Liver (tissue), 9 donors: ENCODE data around the gene EXOC6B. TPM values are rescaled to one million over a fixed set of nuclear protein-coding genes. Genes with fewer than 3 reads are reported as not detected.

Source experiments
- DNase-seq: peaks from one replicate; pipeline ENCODE4 v3.0.0-alpha.2; 2017; ENCODE audit warnings: low spot score
- H3K27ac ChIP-seq, 2 donors: one replicate each; pipeline ENCODE4 v1.7.0; 2013; ENCODE audit warnings: inconsistent platforms in 2 of 2, low read length in 2 of 2, control low read depth in 1 of 2, low read depth in 1 of 2, mild to moderate bottlenecking in 1 of 2
- H3K27me3 ChIP-seq, 4 donors: one replicate each; pipeline versions ENCODE4 v1.6.1 to v1.7.0; 2013; ENCODE audit warnings: low read length in 3 of 4, inconsistent platforms in 1 of 4, mild to moderate bottlenecking in 1 of 4, moderate library complexity in 1 of 4; ENCODE audit not compliant: control insufficient read depth in 4 of 4, insufficient read depth in 4 of 4
- H3K36me3 ChIP-seq, 4 donors: one replicate each; pipeline versions ENCODE4 v1.6.1 to v1.7.0; 2013; ENCODE audit warnings: low read length in 3 of 4, mild to moderate bottlenecking in 3 of 4, low read depth in 1 of 4, moderate library complexity in 1 of 4; ENCODE audit not compliant: control insufficient read depth in 4 of 4, insufficient read depth in 3 of 4
- H3K4me1 ChIP-seq, 4 donors: one replicate each; pipeline versions ENCODE4 v1.6.1 to v1.7.0; 2013; ENCODE audit warnings: low read length in 3 of 4, mild to moderate bottlenecking in 3 of 4, moderate library complexity in 1 of 4; ENCODE audit not compliant: control insufficient read depth in 4 of 4, insufficient read depth in 4 of 4
- H3K4me3 ChIP-seq, 3 donors: one replicate each; pipeline versions ENCODE4 v1.6.1 to v1.7.0; 2013; ENCODE audit warnings: low read length in 3 of 3, control low read depth in 1 of 3, low read depth in 1 of 3, mild to moderate bottlenecking in 1 of 3
- H3K9ac ChIP-seq, 2 donors: one replicate each; pipeline ENCODE4 v1.7.0; 2013; ENCODE audit warnings: low read length in 2 of 2, mild to moderate bottlenecking in 2 of 2, moderate library complexity in 2 of 2, control low read depth in 1 of 2, low read depth in 1 of 2
- H3K9me3 ChIP-seq, 4 donors: one replicate each; pipeline versions ENCODE4 v1.6.1 to v1.7.0; 2013; ENCODE audit warnings: low read length in 3 of 4; ENCODE audit not compliant: control insufficient read depth in 4 of 4
- ATF3 ChIP-seq: IDR thresholded peaks from 2 replicates; pipeline ENCODE4 v1.6.1; 2016; ENCODE audit warnings: antibody characterized with exemption
- EGR1 ChIP-seq, 2 donors: IDR thresholded peaks; 2 replicates each; pipeline ENCODE4 v1.6.1; 2016 to 2018; ENCODE audit warnings: antibody characterized with exemption in 2 of 2, low read depth in 2 of 2
- FOXA1 ChIP-seq: IDR thresholded peaks from 2 replicates; pipeline ENCODE4 v1.6.1; 2016; ENCODE audit warnings: antibody characterized with exemption
- FOXA2 ChIP-seq: IDR thresholded peaks from 2 replicates; pipeline ENCODE4 v1.6.1; 2016; ENCODE audit warnings: antibody characterized with exemption
- HNF4A ChIP-seq, 2 donors: conservative IDR thresholded peaks; 2 replicates each; pipeline ENCODE4 v1.6.1; 2016; ENCODE audit warnings: antibody characterized with exemption in 2 of 2, mild to moderate bottlenecking in 2 of 2
- HNF4G ChIP-seq: IDR thresholded peaks from 2 replicates; pipeline ENCODE4 v1.6.1; 2016; ENCODE audit warnings: antibody characterized with exemption
- JUND ChIP-seq, 2 donors: IDR thresholded peaks; 2 replicates each; pipeline ENCODE4 v1.6.1; 2016; ENCODE audit warnings: antibody characterized with exemption in 2 of 2
- MAX ChIP-seq: IDR thresholded peaks from 2 replicates; pipeline ENCODE4 v1.6.1; 2016; ENCODE audit warnings: antibody characterized with exemption
- REST ChIP-seq: IDR thresholded peaks from 2 replicates; pipeline ENCODE4 v1.6.1; 2016; ENCODE audit warnings: antibody characterized with exemption, mild to moderate bottlenecking
- SP1 ChIP-seq: IDR thresholded peaks from 2 replicates; pipeline ENCODE4 v1.6.1; 2018; ENCODE audit warnings: antibody characterized with exemption, mild to moderate bottlenecking
- WGBS: extraction: QIAGEN DNeasy Blood & Tissue Kit; methylation state at CpG from one replicate; pipeline ENCODE4 v1.1.7; 2013; 5-methylcytosine and 5-hydroxymethylcytosine counted together
- polyA plus RNA-seq, 2 donors: library from polyadenylated mRNA; stranded (reverse) in 1 of 2; unstranded in 1 of 2; fragments of 200-250 nt in 1 of 2; fragments of >200 nt in 1 of 2; fragmentation: Nextera tagmentation in 1 of 2; extraction: Ambion mirVana in 1 of 2; gene quantifications; one replicate each; pipeline versions ENCODE4 v1.2.1 to v1.2.3, GENCODE V29; 2013 to 2015
- total RNA-seq, 2 donors: library from RNA; depleted of rRNA; stranded (reverse); fragments of >200 nt; gene quantifications; one replicate each; pipeline ENCODE4 v1.2.3, GENCODE V29; 2014
- TF ChIP-seq, protein P1 (sequence below): IDR thresholded peaks from 2 replicates; pipeline ENCODE4 v1.6.1; 2016; ENCODE audit warnings: antibody characterized with exemption
- donor health status: healthy.
- donor health status: healthy.
- donor health status: healthy.
- donor health status: healthy.
- donor health status: healthy.

The EXOC6B gene
- total and polyA plus RNA-seq, 4 donors, result 1.7 to 9.5 (median 5.5) TPM

- Histone ChIP-seq H3K4me1 (no peaks in the 10 kb centered on the region), H3K27ac (no peak overlapping the region), H3K9ac (no peak overlapping the region), H3K36me3 (no peaks in the 10 kb centered on the region), H3K9me3 (no peaks in the 10 kb centered on the region), H3K27me3 (peaks cover 0 to 2% (median 0%) of the 10 kb centered on the region in 4 donors), H3K4me3 (no peak overlapping the region)
- WGBS, result 77% methylated on average over 11 of the region's 11 CpGs
- TF ChIP-seq FOXA1 (no peak), HNF4A (conservative IDR thresholded peaks at IDR 0.05) (no peak), MAX (no peak), JUND (IDR thresholded peaks at IDR 0.05) (no peak), SP1 (no peak), FOXA2 (no peak), EGR1 (IDR thresholded peaks at IDR 0.05; ENCODE audit: low read depth in 2 of 2) (no peak), HNF4G (no peak), ATF3 (no peak)
- TF ChIP-seq, protein P1, sequence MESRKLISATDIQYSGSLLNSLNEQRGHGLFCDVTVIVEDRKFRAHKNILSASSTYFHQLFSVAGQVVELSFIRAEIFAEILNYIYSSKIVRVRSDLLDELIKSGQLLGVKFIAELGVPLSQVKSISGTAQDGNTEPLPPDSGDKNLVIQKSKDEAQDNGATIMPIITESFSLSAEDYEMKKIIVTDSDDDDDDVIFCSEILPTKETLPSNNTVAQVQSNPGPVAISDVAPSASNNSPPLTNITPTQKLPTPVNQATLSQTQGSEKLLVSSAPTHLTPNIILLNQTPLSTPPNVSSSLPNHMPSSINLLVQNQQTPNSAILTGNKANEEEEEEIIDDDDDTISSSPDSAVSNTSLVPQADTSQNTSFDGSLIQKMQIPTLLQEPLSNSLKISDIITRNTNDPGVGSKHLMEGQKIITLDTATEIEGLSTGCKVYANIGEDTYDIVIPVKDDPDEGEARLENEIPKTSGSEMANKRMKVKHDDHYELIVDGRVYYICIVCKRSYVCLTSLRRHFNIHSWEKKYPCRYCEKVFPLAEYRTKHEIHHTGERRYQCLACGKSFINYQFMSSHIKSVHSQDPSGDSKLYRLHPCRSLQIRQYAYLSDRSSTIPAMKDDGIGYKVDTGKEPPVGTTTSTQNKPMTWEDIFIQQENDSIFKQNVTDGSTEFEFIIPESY, result no peak
- DNase-seq, result no peak
Observed at GRCh38 chr2:72128843-72129227, 697.0 kb downstream of the EXOC6B start.

- DNase-seq, result no peak
- Histone ChIP-seq H3K4me3 (no peak overlapping the region), H3K9me3 (no peaks in the 10 kb centered on the region)
Observed at GRCh38 chr2:72128059-72128842, 697.6 kb downstream of the EXOC6B start.

More at GRCh38 chr2:72128059-72128842, 697.6 kb downstream of the EXOC6B start:
- Histone ChIP-seq H3K27me3 (peaks cover 0 to 2% (median 0%) of the 10 kb centered on the region in 4 donors), H3K36me3 (no peaks in the 10 kb centered on the region), H3K9ac (no peak overlapping the region), H3K4me1 (no peaks in the 10 kb centered on the region), H3K27ac (no peak overlapping the region)
- 85% methylated on average over 24 of the region's 24 CpGs for WGBS
- TF ChIP-seq HNF4A (conservative IDR thresholded peaks at IDR 0.05) (no peak), REST (no peak), JUND (IDR thresholded peaks at IDR 0.05) (no peak)
- TF ChIP-seq, protein P1, result no peak
